Activated T-cell treated with anti-CD3 and anti-CD28 coated beads, Interleukin-2, amount 50 U/mL, for 1 hour (primary cell): Measurements from ENCODE around the gene ATP1A3.
"Not testable (repeated sequence)": the region's sequence is repeated elsewhere in the genome, so short reads cannot be mapped to it uniquely, and the experiment has no call there.

Experiments
- DNase-seq: peaks from one replicate; pipeline ENCODE4 v3.0.0-alpha.2; 2020

Gene ATP1A3

GRCh38 chr19:41993612-41994483 lies at the start of gene ATP1A3:
TSS of gene ATP1A3 (minus strand) at chr19:41994230. CDS start at chr19:41994076, 154 bp downstream.
- DNase-seq = peak; percentile 74

GRCh38 chr19:42042455-42043170 lies 48.6 kb upstream of the ATP1A3 start:
- DNase-seq = no peak

- DNase-seq = not testable (repeated sequence)
These were observed 46.5 kb upstream of the ATP1A3 start for GRCh38 chr19:42040491-42040890.

GRCh38 chr19:42040031-42040430 lies 46.0 kb upstream of the ATP1A3 start:
- no peak for DNase-seq

GRCh38 chr19:42038666-42039065 lies 44.6 kb upstream of the ATP1A3 start:
- DNase-seq = no peak

GRCh38 chr19:42037649-42038048 lies 43.6 kb upstream of the ATP1A3 start:
- DNase-seq = no peak

- DNase-seq = peak; percentile 54
These were observed 40.8 kb upstream of the ATP1A3 start for GRCh38 chr19:42034640-42035391.

- no peak for DNase-seq
These were observed 39.4 kb upstream of the ATP1A3 start for GRCh38 chr19:42033413-42033812.

GRCh38 chr19:42032431-42032830 lies 38.4 kb upstream of the ATP1A3 start:
- DNase-seq = no peak

- no peak for DNase-seq
These were observed 36.8 kb upstream of the ATP1A3 start for GRCh38 chr19:42030645-42031440.

- DNase-seq = peak; percentile 31
These were observed 34.5 kb upstream of the ATP1A3 start for GRCh38 chr19:42028304-42029216.

- no peak for DNase-seq
These were observed 30.6 kb upstream of the ATP1A3 start for GRCh38 chr19:42024622-42025111.

- no peak for DNase-seq
These were observed 29.9 kb upstream of the ATP1A3 start for GRCh38 chr19:42023943-42024260.

GRCh38 chr19:42023121-42023942 lies 29.3 kb upstream of the ATP1A3 start:
- no peak for DNase-seq

- DNase-seq = no peak
These were observed 28.6 kb upstream of the ATP1A3 start for GRCh38 chr19:42022616-42023015.

GRCh38 chr19:42021185-42021584 lies 27.2 kb upstream of the ATP1A3 start:
- DNase-seq = no peak

- DNase-seq = no peak
These were observed 24.6 kb upstream of the ATP1A3 start for GRCh38 chr19:42018503-42019193.

GRCh38 chr19:42017040-42017439 lies 23.0 kb upstream of the ATP1A3 start:
- DNase-seq = no peak

- DNase-seq = not testable (repeated sequence)
These were observed 18.7 kb upstream of the ATP1A3 start for GRCh38 chr19:42012747-42013146.
